Activated CD4-positive, alpha-beta T cell treated with anti-CD3 and anti-CD28 coated beads, Interleukin-2, amount 10 ng/mL, durations not matched to agents 24 days and 14 days (primary cell): ENCODE measurements around the gene P2RX3. TPM values are rescaled to one million over a fixed set of nuclear protein-coding genes. Genes with fewer than 3 reads are reported as not detected.
"Not testable (repeated sequence)": the region's sequence is repeated elsewhere in the genome, so short reads cannot be mapped to it uniquely, and the experiment has no call there.

ENCODE experiments used
- DNase-seq: peaks from one replicate; pipeline ENCODE4 v3.0.0; 2022
- H3K27ac Mint-ChIP-seq: one replicate; pipeline ENCODE4 v1.8.0; 2022; ENCODE audit warnings: mild to moderate bottlenecking, mixed read lengths
- H3K27me3 Mint-ChIP-seq: one replicate; pipeline ENCODE4 v1.8.0; 2022; ENCODE audit warnings: mixed read lengths
- H3K36me3 Mint-ChIP-seq: one replicate; pipeline ENCODE4 v1.8.0; 2022; ENCODE audit warnings: low read depth, mild to moderate bottlenecking, mixed read lengths
- H3K4me1 Mint-ChIP-seq: one replicate; pipeline ENCODE4 v1.8.0; 2021; ENCODE audit warnings: mixed read lengths
- H3K4me3 Mint-ChIP-seq: one replicate; pipeline ENCODE4 v1.8.0; 2022; ENCODE audit warnings: mild to moderate bottlenecking, moderate library complexity, mixed read lengths
- H3K9me3 Mint-ChIP-seq: one replicate; pipeline ENCODE4 v1.8.0; 2021; ENCODE audit warnings: mixed read lengths
- intact Hi-C: fragments of 100-400 bp; cut with micrococcal nuclease; formaldehyde crosslinking; loops from one replicate; pipeline ENCODE4 v1.15.1; 2023
- total RNA-seq: library from RNA; stranded (reverse); gene quantifications from 2 replicates; pipeline ENCODE4 v1.2.3, GENCODE V29; 2022

P2RX3 gene
- total RNA-seq, 1 donor from 2014 or later = not detected

GRCh38 chr11:57324886-57325734 lies 13.0 kb upstream of the P2RX3 start, which contains the start of gene TNKS1BP1:
TNKS1BP1 (minus strand) TSS chr11:57324952; CDS start chr11:57321885, 3,067 bp downstream.
- H3K36me3 Mint-ChIP-seq = peaks cover 53% of the 10 kb centered on the region

GRCh38 chr11:57325735-57326048 lies 12.5 kb upstream of the P2RX3 start:
- Mint-ChIP-seq H3K27ac (peak overlapping the region; percentile 93), H3K4me1 (peaks cover 48% of the 10 kb centered on the region), H3K4me3 (peak overlapping the region; percentile 83), H3K9me3 (no peaks in the 10 kb centered on the region), H3K27me3 (no peaks in the 10 kb centered on the region), H3K36me3 (peaks cover 56% of the 10 kb centered on the region)
- DNase-seq = no peak
- intact Hi-C loops = loop anchor here (1.0 kb wide), 3 partner anchors 10 to 99 kb away; partner anchors contain the start of gene SSRP1

More at GRCh38 chr11:57324886-57325734, 13.0 kb upstream of the P2RX3 start, which contains the start of gene TNKS1BP1:
- Mint-ChIP-seq H3K9me3 (no peaks in the 10 kb centered on the region), H3K4me3 (peak within 1 kb of the TSS; percentile 83), H3K27ac (peak within 1 kb of the TSS; percentile 93), H3K27me3 (no peaks in the 10 kb centered on the region), H3K4me1 (peaks cover 45% of the 10 kb centered on the region)
- intact Hi-C loops = loop anchor here (1.0 kb wide), 3 partner anchors 10 to 99 kb away; partner anchors contain the start of gene SSRP1
- peak; percentile 96 for DNase-seq

GRCh38 chr11:57327721-57328120 lies 10.4 kb upstream of the P2RX3 start:
- no peaks in the 10 kb centered on the region for H3K27me3 Mint-ChIP-seq
- peaks cover 72% of the 10 kb centered on the region for H3K36me3 Mint-ChIP-seq
- no peak overlapping the region for H3K4me3 Mint-ChIP-seq
- no peak for DNase-seq
- H3K9me3 Mint-ChIP-seq = no peaks in the 10 kb centered on the region
- H3K4me1 Mint-ChIP-seq = peaks cover 44% of the 10 kb centered on the region
- no peak overlapping the region for H3K27ac Mint-ChIP-seq
- intact Hi-C loops = no loop called here

GRCh38 chr11:57330029-57330428 lies 8.1 kb upstream of the P2RX3 start:
- H3K36me3 Mint-ChIP-seq = peaks cover 92% of the 10 kb centered on the region
- peak overlapping the region; percentile 32 for H3K4me3 Mint-ChIP-seq
- DNase-seq = no peak
- H3K9me3 Mint-ChIP-seq = no peaks in the 10 kb centered on the region
- H3K27ac Mint-ChIP-seq = peak overlapping the region; percentile 61
- H3K27me3 Mint-ChIP-seq = no peaks in the 10 kb centered on the region
- peaks cover 57% of the 10 kb centered on the region for H3K4me1 Mint-ChIP-seq
- intact Hi-C loops = loop anchor here (10.0 kb wide), 1 partner anchor 415 kb away; the partner anchor contains the start of gene SELENOH

GRCh38 chr11:57331720-57332119 lies 6.4 kb upstream of the P2RX3 start:
- H3K4me1 Mint-ChIP-seq = peaks cover 51% of the 10 kb centered on the region
- no peak for DNase-seq
- H3K4me3 Mint-ChIP-seq = no peak overlapping the region
- no peaks in the 10 kb centered on the region for H3K27me3 Mint-ChIP-seq
- H3K9me3 Mint-ChIP-seq = no peaks in the 10 kb centered on the region
- no peak overlapping the region for H3K27ac Mint-ChIP-seq
- intact Hi-C loops = loop anchor here (10.0 kb wide), 1 partner anchor 413 kb away; the partner anchor contains the start of gene SELENOH
- peaks cover 76% of the 10 kb centered on the region for H3K36me3 Mint-ChIP-seq

GRCh38 chr11:57332694-57333440 lies 5.3 kb upstream of the P2RX3 start:
- no peak for DNase-seq
- Mint-ChIP-seq H3K4me3 (no peak overlapping the region), H3K4me1 (peaks cover 42% of the 10 kb centered on the region), H3K27ac (no peak overlapping the region), H3K36me3 (peaks cover 65% of the 10 kb centered on the region), H3K9me3 (no peaks in the 10 kb centered on the region), H3K27me3 (no peaks in the 10 kb centered on the region)
- intact Hi-C loops = loop anchor here (10.0 kb wide), 1 partner anchor 412 kb away; the partner anchor contains the start of gene SELENOH

GRCh38 chr11:57335023-57335342 lies 3.2 kb upstream of the P2RX3 start:
- Mint-ChIP-seq H3K4me3 (peak overlapping the region; percentile 93), H3K4me1 (peaks cover 38% of the 10 kb centered on the region), H3K36me3 (peaks cover 46% of the 10 kb centered on the region), H3K27me3 (no peaks in the 10 kb centered on the region), H3K27ac (peak overlapping the region; percentile 93), H3K9me3 (no peaks in the 10 kb centered on the region)
- peak; percentile 64 for DNase-seq
- intact Hi-C loops = loop anchor here (1.0 to 10.0 kb wide), 9 partner anchors 10 to 1242 kb away; partner anchors contain the start of genes LPXN, SELENOH, YPEL4 and ZDHHC5

- Mint-ChIP-seq H3K27ac (peak within 1 kb of the TSS; percentile 99), H3K9me3 (no peaks in the 10 kb centered on the region), H3K4me3 (peak within 1 kb of the TSS; percentile 93), H3K27me3 (no peaks in the 10 kb centered on the region), H3K4me1 (peaks cover 35% of the 10 kb centered on the region), H3K36me3 (peaks cover 41% of the 10 kb centered on the region)
- intact Hi-C loops = loop anchor here (1.0 to 10.0 kb wide), 9 partner anchors 10 to 1242 kb away; partner anchors contain the start of genes LPXN, SELENOH, YPEL4 and ZDHHC5
- peak; percentile 95 for DNase-seq
These were observed 2.6 kb upstream of the P2RX3 start, which contains the start of gene SSRP1 for GRCh38 chr11:57335343-57336110. SSRP1 (minus strand) TSS chr11:57335892; CDS start chr11:57335121, 771 bp downstream.

GRCh38 chr11:57336111-57336666 lies 2.0 kb upstream of the P2RX3 start:
- Mint-ChIP-seq H3K4me1 (peaks cover 32% of the 10 kb centered on the region), H3K27ac (peak overlapping the region; percentile 99), H3K27me3 (no peaks in the 10 kb centered on the region), H3K36me3 (peaks cover 35% of the 10 kb centered on the region), H3K9me3 (no peaks in the 10 kb centered on the region), H3K4me3 (peak overlapping the region; percentile 93)
- DNase-seq = no peak
- intact Hi-C loops = loop anchor here (5.0 to 10.0 kb wide), 5 partner anchors 71 to 1241 kb away; partner anchors contain the start of genes LPXN, SELENOH, YPEL4 and ZDHHC5

- H3K9me3 Mint-ChIP-seq, H3K27ac Mint-ChIP-seq, DNase-seq, H3K27me3 Mint-ChIP-seq: not testable (repeated sequence)
- intact Hi-C loops = loop anchor here (5.0 to 10.0 kb wide), 5 partner anchors 70 to 1240 kb away; partner anchors contain the start of genes LPXN, SELENOH, YPEL4 and ZDHHC5
- H3K36me3 Mint-ChIP-seq = peaks cover 28% of the 10 kb centered on the region
- peaks cover 32% of the 10 kb centered on the region for H3K4me1 Mint-ChIP-seq
- peak overlapping the region; percentile 93 for H3K4me3 Mint-ChIP-seq
These were observed 1.3 kb upstream of the P2RX3 start for GRCh38 chr11:57336856-57337255.

- H3K36me3 Mint-ChIP-seq = peaks cover 7% of the 10 kb centered on the region
- intact Hi-C loops = loop anchor here (5.0 to 10.0 kb wide), 5 partner anchors 68 to 1238 kb away; partner anchors contain the start of genes LPXN, SELENOH, YPEL4 and ZDHHC5
- H3K27me3 Mint-ChIP-seq = peaks cover 3% of the 10 kb centered on the region
- no peak overlapping the region for H3K27ac Mint-ChIP-seq
- no peaks in the 10 kb centered on the region for H3K9me3 Mint-ChIP-seq
- H3K4me3 Mint-ChIP-seq = no peak overlapping the region
- no peak for DNase-seq
- H3K4me1 Mint-ChIP-seq = peaks cover 15% of the 10 kb centered on the region
These were observed 1.2 kb downstream of the P2RX3 start for GRCh38 chr11:57339328-57339727.

- peaks cover 3% of the 10 kb centered on the region for H3K27me3 Mint-ChIP-seq
- H3K9me3 Mint-ChIP-seq = no peaks in the 10 kb centered on the region
- H3K27ac Mint-ChIP-seq = no peak overlapping the region
- H3K36me3 Mint-ChIP-seq = no peaks in the 10 kb centered on the region
- intact Hi-C loops = no loop called here
- peaks cover 8% of the 10 kb centered on the region for H3K4me1 Mint-ChIP-seq
- H3K4me3 Mint-ChIP-seq = no peak overlapping the region
- DNase-seq = no peak
These were observed 2.0 kb downstream of the P2RX3 start for GRCh38 chr11:57340039-57340615.
